Measurements from ENCODE around the gene HSD17B12. TPM values are rescaled to one million over a fixed set of nuclear protein-coding genes. Genes with fewer than 3 reads are reported as not detected.

Gene HSD17B12
- total and polyA plus RNA-seq, 2 of the 13 experiments (the other 11 are each of a cell fraction or from before 2014, with no cell fraction given) = 50.3 to 117 TPM

DNA sequence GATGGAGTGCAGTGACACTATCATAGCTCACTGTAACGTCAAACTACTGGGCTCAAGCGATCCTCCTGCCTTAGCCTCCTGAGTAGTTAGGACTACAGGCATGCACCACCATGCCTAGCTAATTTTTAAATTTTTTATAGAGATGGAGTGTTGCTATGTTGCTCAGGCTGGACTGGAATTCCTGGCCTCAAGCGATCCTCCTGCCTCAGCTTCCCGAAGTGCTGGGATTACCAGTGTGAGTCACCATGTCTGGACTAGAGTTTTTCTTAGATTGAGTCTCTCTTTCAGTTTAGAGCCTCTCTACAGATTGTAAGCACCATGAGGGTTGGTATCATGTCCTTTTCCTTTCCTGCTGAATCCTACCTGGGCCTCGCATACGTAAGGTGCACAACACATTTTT lies 142.8 kb downstream of the HSD17B12 start:
- intact Hi-C loops (cut with micrococcal nuclease; ENCODE audit: unreplicated experiment) = no loop called here
- Histone ChIP-seq H3K79me2 (ENCODE audit: insufficient read depth, low read length) (no peaks in the 10 kb centered on the region), H3K36me3 (replicated peaks in 1 of 2; ENCODE audit: control insufficient read depth in 1 of 2, insufficient read depth in 2 of 2, low read length in 2 of 2) (peaks cover 2 to 20% of the 10 kb centered on the region in 2 experiments; a peak in 3 of 5 replicates), H3K9ac (ENCODE audit: insufficient read depth, low read depth, low read length) (no peak overlapping the region), H3K27ac (ENCODE audit: extremely low read length, insufficient read depth, low read length) (no peak overlapping the region), H3K27me3 (ENCODE audit: control insufficient read depth in 1 of 2, insufficient read depth in 2 of 2, low read length in 2 of 2) (no peaks in the 10 kb centered on the region), H4K20me1 (ENCODE audit: insufficient read depth, low read length) (no peaks in the 10 kb centered on the region; the same call in 1 of the 2 replicates), H3K4me2 (ENCODE audit: low read depth, low read length) (no peak overlapping the region), H3K4me3 (replicated peaks in 1 of 3; ENCODE audit: insufficient read depth in 1 of 3, low read depth in 2 of 3, low read length in 3 of 3) (no peak overlapping the region), H3K9me3 (ENCODE audit: low read length) (no peaks in the 10 kb centered on the region), H3K4me1 (ENCODE audit: insufficient read depth, low read length) (no peaks in the 10 kb centered on the region), H2AFZ (ENCODE audit: low read length) (no peak overlapping the region)
- FAIRE-seq (no peak), ATAC-seq (no peak), DNase-seq (ENCODE audit: low spot score) (no peak)
- WGBS (ENCODE audit: low lambda C conversion rate) = 99% methylated on average over 6 of the region's 6 CpGs
- BruUV-seq (replicated peaks) = no TSS peak
- in situ Hi-C loops (cut with HindIII; ENCODE audit: extremely low pct_ligation_motif_present, low pct_unique_long_range_greater_than_20kb) = no loop called here
- no peak for TF ChIP-seq ZZZ3 (CRISPR knock-in tag; IDR thresholded peaks at IDR 0.05; ENCODE audit: borderline replicate concordance)
- TF ChIP-seq FOXJ3 (CRISPR knock-in tag; IDR thresholded peaks at IDR 0.05; ENCODE audit: borderline replicate concordance) = no peak
- TF ChIP-seq, protein P1, sequence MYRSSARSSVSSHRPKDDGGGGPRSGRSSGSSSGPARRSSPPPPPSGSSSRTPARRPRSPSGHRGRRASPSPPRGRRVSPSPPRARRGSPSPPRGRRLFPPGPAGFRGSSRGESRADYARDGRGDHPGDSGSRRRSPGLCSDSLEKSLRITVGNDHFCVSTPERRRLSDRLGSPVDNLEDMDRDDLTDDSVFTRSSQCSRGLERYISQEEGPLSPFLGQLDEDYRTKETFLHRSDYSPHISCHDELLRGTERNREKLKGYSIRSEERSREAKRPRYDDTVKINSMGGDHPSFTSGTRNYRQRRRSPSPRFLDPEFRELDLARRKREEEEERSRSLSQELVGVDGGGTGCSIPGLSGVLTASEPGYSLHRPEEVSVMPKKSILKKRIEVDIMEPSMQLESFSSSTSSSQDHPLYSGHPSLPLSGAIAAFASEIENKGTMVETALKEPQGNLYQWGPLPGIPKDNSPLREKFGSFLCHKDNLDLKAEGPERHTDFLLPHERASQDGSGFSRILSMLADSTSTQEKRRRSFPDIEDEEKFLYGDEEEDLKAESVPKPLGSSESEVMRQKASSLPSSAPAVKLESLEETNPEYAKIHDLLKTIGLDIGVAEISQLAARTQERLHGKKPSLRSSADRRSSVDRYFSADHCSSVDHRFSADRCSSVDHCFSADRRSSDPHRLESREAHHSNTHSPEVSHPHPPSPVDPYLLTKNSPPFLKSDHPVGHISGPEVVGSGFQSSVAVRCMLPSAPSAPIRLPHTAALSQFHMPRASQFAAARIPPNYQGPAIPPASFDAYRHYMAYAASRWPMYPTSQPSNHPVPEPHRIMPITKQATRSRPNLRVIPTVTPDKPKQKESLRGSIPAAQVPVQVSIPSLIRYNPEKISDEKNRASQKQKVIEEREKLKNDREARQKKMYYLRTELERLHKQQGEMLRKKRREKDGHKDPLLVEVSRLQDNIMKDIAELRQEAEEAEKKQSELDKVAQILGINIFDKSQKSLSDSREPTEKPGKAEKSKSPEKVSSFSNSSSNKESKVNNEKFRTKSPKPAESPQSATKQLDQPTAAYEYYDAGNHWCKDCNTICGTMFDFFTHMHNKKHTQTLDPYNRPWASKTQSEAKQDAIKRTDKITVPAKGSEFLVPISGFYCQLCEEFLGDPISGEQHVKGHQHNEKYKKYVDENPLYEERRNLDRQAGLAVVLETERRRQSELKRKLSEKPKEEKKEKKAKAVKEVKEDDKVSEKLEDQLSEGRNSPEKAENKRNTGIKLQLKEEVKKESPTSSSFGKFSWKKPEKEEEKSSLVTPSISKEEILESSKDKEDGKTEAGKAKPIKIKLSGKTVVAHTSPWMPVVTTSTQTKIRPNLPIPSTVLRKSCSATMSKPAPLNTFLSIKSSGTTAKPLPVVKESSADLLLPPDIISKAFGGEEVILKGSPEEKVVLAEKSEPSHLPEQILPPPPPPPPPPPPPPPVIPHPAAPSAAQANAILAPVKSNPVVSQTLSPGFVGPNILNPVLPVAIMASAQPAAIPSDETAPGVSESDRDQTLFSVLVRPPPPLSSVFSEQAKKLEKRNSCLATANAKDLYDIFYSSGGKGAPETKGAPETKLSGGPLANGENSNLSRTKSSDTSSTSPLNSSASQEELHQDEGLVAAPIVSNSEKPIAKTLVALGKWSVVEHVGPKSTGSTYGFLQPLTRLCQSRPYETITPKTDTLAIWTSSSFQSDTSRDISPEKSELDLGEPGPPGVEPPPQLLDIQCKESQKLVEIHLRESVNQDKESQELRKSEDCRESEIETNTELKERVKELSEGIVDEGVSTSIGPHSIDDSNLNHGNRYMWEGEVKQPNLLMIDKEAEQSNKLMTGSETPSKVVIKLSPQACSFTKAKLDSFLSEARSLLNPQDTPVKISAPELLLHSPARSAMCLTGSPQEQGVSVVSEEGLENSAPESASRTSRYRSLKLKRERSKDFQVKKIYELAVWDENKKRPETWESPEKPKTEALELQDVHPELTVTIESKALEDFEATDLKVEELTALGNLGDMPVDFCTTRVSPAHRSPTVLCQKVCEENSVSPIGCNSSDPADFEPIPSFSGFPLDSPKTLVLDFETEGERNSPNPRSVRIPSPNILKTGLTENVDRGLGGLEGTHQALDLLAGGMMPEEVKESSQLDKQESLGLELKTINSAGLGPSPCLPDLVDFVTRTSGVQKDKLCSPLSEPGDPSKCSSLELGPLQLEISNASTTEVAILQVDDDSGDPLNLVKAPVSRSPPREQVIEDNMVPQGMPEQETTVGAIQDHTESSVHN (CRISPR knock-in tag; IDR thresholded peaks at IDR 0.05) = no peak
- TF ChIP-seq ISL2 (CRISPR knock-in tag; IDR thresholded peaks at IDR 0.05) = no peak
- no peak for TF ChIP-seq RARG (CRISPR knock-in tag; IDR thresholded peaks at IDR 0.05; ENCODE audit: low read depth)
- no peak for TF ChIP-seq ZC3H4 (CRISPR knock-in tag; IDR thresholded peaks at IDR 0.05; ENCODE audit: borderline replicate concordance)
- TF ChIP-seq KLF11 (CRISPR knock-in tag; IDR thresholded peaks at IDR 0.05) = no peak
- TF ChIP-seq NCOA1 (CRISPR knock-in tag; IDR thresholded peaks at IDR 0.05) = no peak
- no peak for TF ChIP-seq XRCC5 (optimal IDR thresholded peaks at IDR 0.05; ENCODE audit: low read length)
- no peak for TF ChIP-seq RBFOX2 (IDR thresholded peaks at IDR 0.05; ENCODE audit: low read depth, low read length)
- ChIA-PET CTCF (ENCODE audit: low intra/inter-chr PET ratio, low total read pairs) (no interaction called here), POLR2A (no interaction called here)
